Measurements from ENCODE around the gene MAML1. TPM values are rescaled to one million over a fixed set of nuclear protein-coding genes. Genes with fewer than 3 reads are reported as not detected.

MAML1 gene
- total RNA-seq, 2 experiments from 2014 or later: 28.9 to 30.0 TPM

GRCh38 chr5:179814090-179814489, 81.5 kb downstream of the MAML1 start:
- no peak overlapping the region for H3K27ac Mint-ChIP-seq
- H3K4me1 Mint-ChIP-seq (ENCODE audit: low read depth): peaks cover 19% of the 10 kb centered on the region
- ATAC-seq (no peak), DNase-seq (no peak)
- ChIA-PET POLR2A (no interaction called here), CTCF (interaction anchor here (2.2 kb wide), 1 partner anchor 12 kb away, joined by 11 read pairs; no protein-coding TSS in a partner anchor)
- H3K9me3 Mint-ChIP-seq (ENCODE audit: insufficient read depth): no peaks in the 10 kb centered on the region
- no peaks in the 10 kb centered on the region for H3K27me3 Mint-ChIP-seq (ENCODE audit: low read depth)
- peaks cover 28% of the 10 kb centered on the region for H3K36me3 Mint-ChIP-seq (ENCODE audit: low read depth)
- no peak overlapping the region for H3K4me3 Mint-ChIP-seq

GRCh38 chr5:179815491-179816249, 83.0 kb downstream of the MAML1 start:
- POLR2A ChIA-PET: no interaction called here

GRCh38 chr5:179816401-179816795, 83.8 kb downstream of the MAML1 start:
- no peaks in the 10 kb centered on the region for H3K27me3 Mint-ChIP-seq (ENCODE audit: low read depth)
- ChIA-PET CTCF (no interaction called here), POLR2A (interaction anchor here (0.6 kb wide), 1 partner anchor 7 kb away, joined by 3 read pairs; no protein-coding TSS in a partner anchor)
- H3K36me3 Mint-ChIP-seq (ENCODE audit: low read depth): peaks cover 20% of the 10 kb centered on the region
- ATAC-seq (no peak), DNase-seq (no peak)
- H3K9me3 Mint-ChIP-seq (ENCODE audit: insufficient read depth): no peaks in the 10 kb centered on the region
- no peak overlapping the region for H3K27ac Mint-ChIP-seq
- H3K4me3 Mint-ChIP-seq: no peak overlapping the region
- peaks cover 33% of the 10 kb centered on the region for H3K4me1 Mint-ChIP-seq (ENCODE audit: low read depth)

More at GRCh38 chr5:179815491-179816249, 83.0 kb downstream of the MAML1 start:
- CTCF ChIA-PET: interaction anchor here (0.6 to 0.7 kb wide), 2 partner anchors 9 to 20 kb away, joined by 3 read pairs; no protein-coding TSS in a partner anchor
- peaks cover 23% of the 10 kb centered on the region for H3K36me3 Mint-ChIP-seq (ENCODE audit: low read depth)
- no peaks in the 10 kb centered on the region for H3K27me3 Mint-ChIP-seq (ENCODE audit: low read depth)
- peaks cover 33% of the 10 kb centered on the region for H3K4me1 Mint-ChIP-seq (ENCODE audit: low read depth)
- no peak overlapping the region for H3K27ac Mint-ChIP-seq
- ATAC-seq: no peak
- no peaks in the 10 kb centered on the region for H3K9me3 Mint-ChIP-seq (ENCODE audit: insufficient read depth)
- no peak overlapping the region for H3K4me3 Mint-ChIP-seq
- no peak for DNase-seq

- ChIA-PET CTCF (no interaction called here), POLR2A (interaction anchor here (0.6 kb wide), 2 partner anchors 8 to 84 kb away, joined by 3 read pairs; partner anchors contain the start of gene MAML1)
- ATAC-seq (no peak), DNase-seq (no peak)
- Mint-ChIP-seq H3K4me1 (ENCODE audit: low read depth) (peaks cover 36% of the 10 kb centered on the region), H3K27ac (no peak overlapping the region), H3K27me3 (ENCODE audit: low read depth) (no peaks in the 10 kb centered on the region), H3K4me3 (no peak overlapping the region), H3K36me3 (ENCODE audit: low read depth) (peaks cover 18% of the 10 kb centered on the region), H3K9me3 (ENCODE audit: insufficient read depth) (no peaks in the 10 kb centered on the region)
Observed at GRCh38 chr5:179816796-179817469, 84.3 kb downstream of the MAML1 start.

GRCh38 chr5:179817470-179817840, 84.8 kb downstream of the MAML1 start:
- POLR2A ChIA-PET: interaction anchor here (0.6 kb wide), 1 partner anchor 85 kb away, joined by 3 read pairs; the partner anchor contains the start of gene MAML1
- Mint-ChIP-seq H3K27me3 (ENCODE audit: low read depth) (no peaks in the 10 kb centered on the region), H3K4me1 (ENCODE audit: low read depth) (peaks cover 41% of the 10 kb centered on the region), H3K9me3 (ENCODE audit: insufficient read depth) (no peaks in the 10 kb centered on the region), H3K4me3 (peak overlapping the region; percentile 15), H3K27ac (no peak overlapping the region), H3K36me3 (ENCODE audit: low read depth) (peaks cover 22% of the 10 kb centered on the region)
- CTCF ChIA-PET: interaction anchor here (0.8 kb wide), 1 partner anchor 9 kb away, joined by 3 read pairs; no protein-coding TSS in a partner anchor
- no peak for ATAC-seq
- no peak for DNase-seq

- DNase-seq (no peak), ATAC-seq (no peak)
- Mint-ChIP-seq H3K4me1 (ENCODE audit: low read depth) (peaks cover 47% of the 10 kb centered on the region), H3K27me3 (ENCODE audit: low read depth) (no peaks in the 10 kb centered on the region), H3K27ac (peak overlapping the region; percentile 86), H3K9me3 (ENCODE audit: insufficient read depth) (no peaks in the 10 kb centered on the region), H3K4me3 (peak overlapping the region; percentile 74), H3K36me3 (ENCODE audit: low read depth) (peaks cover 22% of the 10 kb centered on the region)
- ChIA-PET POLR2A (interaction anchor here (0.7 kb wide), 1 partner anchor 12 kb away, joined by 4 read pairs; no protein-coding TSS in a partner anchor), CTCF (interaction anchor here (0.8 to 3.0 kb wide), 2 partner anchors 9 to 23 kb away, joined by 3 to 13 read pairs; partner anchors contain the start of gene LTC4S)
Observed at GRCh38 chr5:179817890-179818745, 85.5 kb downstream of the MAML1 start.

GRCh38 chr5:179818746-179819295, 86.2 kb downstream of the MAML1 start:
- Mint-ChIP-seq H3K27ac (peak overlapping the region; percentile 86), H3K4me3 (peak overlapping the region; percentile 74), H3K27me3 (ENCODE audit: low read depth) (no peaks in the 10 kb centered on the region), H3K4me1 (ENCODE audit: low read depth) (peaks cover 51% of the 10 kb centered on the region), H3K9me3 (ENCODE audit: insufficient read depth) (no peaks in the 10 kb centered on the region), H3K36me3 (ENCODE audit: low read depth) (peaks cover 27% of the 10 kb centered on the region)
- ChIA-PET POLR2A (interaction anchor here (0.7 to 3.6 kb wide), 6 partner anchors 13 to 196 kb away, joined by 3 to 29 read pairs (median 9); partner anchors contain the start of genes CANX and HNRNPH1), CTCF (interaction anchor here (2.2 to 3.0 kb wide), 2 partner anchors 17 to 24 kb away, joined by 13 to 18 read pairs; partner anchors contain the start of gene LTC4S)
- ATAC-seq (peak; percentile 43), DNase-seq (peak; percentile 89)

- Mint-ChIP-seq H3K36me3 (ENCODE audit: low read depth) (peaks cover 30% of the 10 kb centered on the region), H3K4me1 (ENCODE audit: low read depth) (peaks cover 54% of the 10 kb centered on the region)
Observed at GRCh38 chr5:179819296-179820126, 86.9 kb downstream of the MAML1 start.

GRCh38 chr5:179820127-179820482, 87.5 kb downstream of the MAML1 start:
- ATAC-seq (no peak), DNase-seq (no peak)
- ChIA-PET CTCF (interaction anchor here (0.7 to 3.0 kb wide), 4 partner anchors 16 to 57 kb away, joined by 3 to 18 read pairs (median 8); partner anchors contain the start of gene LTC4S), POLR2A (interaction anchor here (0.9 to 3.6 kb wide), 12 partner anchors 9 to 197 kb away, joined by 3 to 29 read pairs (median 6); partner anchors contain the start of genes CANX, HNRNPH1 and MRNIP)
- H3K27me3 Mint-ChIP-seq (ENCODE audit: low read depth): no peaks in the 10 kb centered on the region
- H3K9me3 Mint-ChIP-seq (ENCODE audit: insufficient read depth): no peaks in the 10 kb centered on the region
- peak overlapping the region; percentile 67 for H3K4me3 Mint-ChIP-seq
- H3K4me1 Mint-ChIP-seq (ENCODE audit: low read depth): peaks cover 59% of the 10 kb centered on the region
- peaks cover 36% of the 10 kb centered on the region for H3K36me3 Mint-ChIP-seq (ENCODE audit: low read depth)
- H3K27ac Mint-ChIP-seq: peak overlapping the region; percentile 86

More at GRCh38 chr5:179819296-179820126, 86.9 kb downstream of the MAML1 start:
- peak overlapping the region; percentile 67 for H3K4me3 Mint-ChIP-seq
- peak; percentile 48 for DNase-seq
- peak overlapping the region; percentile 86 for H3K27ac Mint-ChIP-seq
- peak; percentile 1 for ATAC-seq
- ChIA-PET POLR2A (interaction anchor here (0.9 to 3.6 kb wide), 12 partner anchors 8 to 196 kb away, joined by 3 to 29 read pairs (median 6); partner anchors contain the start of genes CANX, HNRNPH1 and MRNIP), CTCF (interaction anchor here (1.0 to 3.0 kb wide), 3 partner anchors 17 to 24 kb away, joined by 3 to 18 read pairs (median 13); partner anchors contain the start of gene LTC4S)
- H3K9me3 Mint-ChIP-seq (ENCODE audit: insufficient read depth): no peaks in the 10 kb centered on the region
- H3K27me3 Mint-ChIP-seq (ENCODE audit: low read depth): no peaks in the 10 kb centered on the region

Data from activated CD8-positive, alpha-beta T cell treated with anti-CD3 and anti-CD28 coated beads, Interleukin-2, amount 10 ng/mL, durations not matched to agents 7 days and 5 days (primary cell).